HFFc6 (cell line): ENCODE results near the gene DZIP3. TPM values are rescaled to one million over a fixed set of nuclear protein-coding genes. Genes with fewer than 3 reads are reported as not detected.
"Not testable (repeated sequence)": the region's sequence is repeated elsewhere in the genome, so short reads cannot be mapped to it uniquely, and the experiment has no call there.

Experiments used
- DNase-seq: peaks from one replicate; pipeline ENCODE4 v3.0.0-alpha.2; 2018
- H3K27ac Mint-ChIP-seq: 2 replicates; pipeline ENCODE4 v1.8.0; 2020; ENCODE audit warnings: mild to moderate bottlenecking, mixed read lengths
- H3K27me3 Mint-ChIP-seq: 2 replicates; pipeline ENCODE4 v1.8.0; 2021; ENCODE audit warnings: mild to moderate bottlenecking, moderate library complexity, mixed read lengths; ENCODE audit not compliant: insufficient read depth
- H3K36me3 Mint-ChIP-seq: 2 replicates; pipeline ENCODE4 v1.8.0; 2021; ENCODE audit warnings: low read depth, mixed read lengths
- H3K4me1 Mint-ChIP-seq: 2 replicates; pipeline ENCODE4 v1.8.0; 2020; ENCODE audit warnings: low read depth, mixed read lengths
- H3K4me3 Mint-ChIP-seq: 2 replicates; pipeline ENCODE4 v1.8.0; 2020; ENCODE audit warnings: mild to moderate bottlenecking, moderate library complexity, mixed read lengths
- H3K9me3 Mint-ChIP-seq: 2 replicates; pipeline ENCODE4 v1.8.0; 2020; ENCODE audit warnings: mild to moderate bottlenecking, mixed read lengths
- CTCF ChIP-seq: fragments of 200-600 bp; sonication (generic); IDR thresholded peaks from 2 replicates; pipeline ENCODE4 v1.5.0; 2021; ENCODE audit warnings: antibody characterized with exemption, mild to moderate bottlenecking
- total RNA-seq, 6 experiments: library from RNA; stranded (reverse); fragmentation: NEBNext Ultra II Directional; extraction: Animal tissue kit (Norgen Biotek cat#: 25700); gene quantifications; 2 replicates in 1 of 6; 3 replicates in 5 of 6; pipeline ENCODE4 v1.2.3, GENCODE V29; 2021

DZIP3 gene
- total RNA-seq, 6 experiments from 2014 or later = 9.0 to 13.1 (median 11.9) TPM

- H3K9me3 Mint-ChIP-seq = no peaks in the 10 kb centered on the region
- H3K36me3 Mint-ChIP-seq = no peaks in the 10 kb centered on the region
- no peak for TF ChIP-seq CTCF
- no peak for DNase-seq
- H3K27me3 Mint-ChIP-seq = no peaks in the 10 kb centered on the region
- H3K27ac Mint-ChIP-seq = no peak overlapping the region
- no peak overlapping the region for H3K4me3 Mint-ChIP-seq
- H3K4me1 Mint-ChIP-seq = 0 out of 2 replicates have a peak, but pooled peaks cover 2% of the 10 kb centered on the region
These were observed 77.8 kb downstream of the DZIP3 start for GRCh38 chr3:108667312-108667711.

- Mint-ChIP-seq H3K27ac (no peak overlapping the region), H3K27me3 (no peaks in the 10 kb centered on the region), H3K4me3 (no peak overlapping the region), H3K36me3 (no peaks in the 10 kb centered on the region), H3K4me1 (no peaks in the 10 kb centered on the region), H3K9me3 (no peaks in the 10 kb centered on the region)
- DNase-seq = no peak
- no peak for TF ChIP-seq CTCF
These were observed 79.7 kb downstream of the DZIP3 start for GRCh38 chr3:108669208-108669607.

GRCh38 chr3:108672701-108673100 lies 83.2 kb downstream of the DZIP3 start:
- Mint-ChIP-seq H3K27me3 (no peaks in the 10 kb centered on the region), H3K9me3 (no peaks in the 10 kb centered on the region), H3K4me1 (no peaks in the 10 kb centered on the region), H3K4me3 (no peak overlapping the region), H3K36me3 (no peaks in the 10 kb centered on the region), H3K27ac (no peak overlapping the region)
- DNase-seq = no peak
- TF ChIP-seq CTCF = no peak

- Mint-ChIP-seq H3K27ac (no peak overlapping the region), H3K4me3 (no peak overlapping the region), H3K4me1 (no peaks in the 10 kb centered on the region), H3K27me3 (no peaks in the 10 kb centered on the region), H3K9me3 (no peaks in the 10 kb centered on the region), H3K36me3 (no peaks in the 10 kb centered on the region)
- TF ChIP-seq CTCF = no peak
- no peak for DNase-seq
These were observed 84.6 kb downstream of the DZIP3 start for GRCh38 chr3:108673988-108674661.

GRCh38 chr3:108677811-108678210 lies 88.3 kb downstream of the DZIP3 start:
- no peak for TF ChIP-seq CTCF
- Mint-ChIP-seq H3K4me1 (no peaks in the 10 kb centered on the region), H3K4me3 (no peak overlapping the region), H3K27me3 (no peaks in the 10 kb centered on the region), H3K36me3 (no peaks in the 10 kb centered on the region), H3K27ac (no peak overlapping the region), H3K9me3 (no peaks in the 10 kb centered on the region)
- DNase-seq = no peak

GRCh38 chr3:108692286-108692685 lies 102.8 kb downstream of the DZIP3 start:
- not testable (repeated sequence) for DNase-seq, H3K4me1 Mint-ChIP-seq, H3K4me3 Mint-ChIP-seq, H3K27me3 Mint-ChIP-seq, H3K9me3 Mint-ChIP-seq, H3K27ac Mint-ChIP-seq
- peaks cover 19% of the 10 kb centered on the region for H3K36me3 Mint-ChIP-seq
